Occipital lobe (tissue), 2 donors: ENCODE results near the gene TOX2. TPM values are rescaled to one million over a fixed set of nuclear protein-coding genes. Genes with fewer than 3 reads are reported as not detected.
"Not testable (repeated sequence)": the region's sequence is repeated elsewhere in the genome, so short reads cannot be mapped to it uniquely, and the experiment has no call there.

Experiments used
- DNase-seq: peaks from one replicate; lab custom pipeline; 2025; lab: John Stamatoyannopoulos, UW
- total RNA-seq: library from RNA; depleted of rRNA; stranded (reverse); fragments of >200 nt; gene quantifications from one replicate; pipeline ENCODE4 v1.2.3, GENCODE V29; 2014

The TOX2 gene
- total RNA-seq, 1 donor from 2014 or later: 0.31 TPM

GRCh38 chr20:44031001-44031574 is 116.4 kb downstream of the TOX2 start:
- DNase-seq: no peak

- DNase-seq: no peak
Measured at GRCh38 chr20:44031781-44032582, 117.3 kb downstream of the TOX2 start.

- no peak for DNase-seq
Measured at GRCh38 chr20:44032583-44033331, 118.1 kb downstream of the TOX2 start.

GRCh38 chr20:44033344-44033743 is 118.7 kb downstream of the TOX2 start:
- DNase-seq: no peak

GRCh38 chr20:44033873-44034272 is 119.2 kb downstream of the TOX2 start:
- no peak for DNase-seq

- no peak for DNase-seq
Measured at GRCh38 chr20:44034451-44034850, 119.8 kb downstream of the TOX2 start.

GRCh38 chr20:44034965-44035635 is 120.4 kb downstream of the TOX2 start:
- DNase-seq: no peak

- no peak for DNase-seq
Measured at GRCh38 chr20:44035924-44036323, 121.3 kb downstream of the TOX2 start.

- no peak for DNase-seq
Measured at GRCh38 chr20:44036441-44036840, 121.8 kb downstream of the TOX2 start.

- peak; percentile 91 for DNase-seq
Measured at GRCh38 chr20:44038681-44039123, 124.0 kb downstream of the TOX2 start.

GRCh38 chr20:44039147-44039546 is 124.5 kb downstream of the TOX2 start:
- no peak for DNase-seq

- DNase-seq: no peak
Measured at GRCh38 chr20:44039741-44040140, 125.1 kb downstream of the TOX2 start.

GRCh38 chr20:44040202-44040915 is 125.7 kb downstream of the TOX2 start:
- DNase-seq: no peak

GRCh38 chr20:44041001-44041400 is 126.3 kb downstream of the TOX2 start:
- DNase-seq: no peak

GRCh38 chr20:44044712-44045111 is 130.1 kb downstream of the TOX2 start:
- not testable (repeated sequence) for DNase-seq

GRCh38 chr20:44050327-44050726 is 135.7 kb downstream of the TOX2 start:
- no peak for DNase-seq

- no peak for DNase-seq
Measured at GRCh38 chr20:44050925-44051660, 136.4 kb downstream of the TOX2 start.

- no peak for DNase-seq
Measured at GRCh38 chr20:44051661-44052000, 137.0 kb downstream of the TOX2 start.

GRCh38 chr20:44052166-44052565 is 137.5 kb downstream of the TOX2 start:
- no peak for DNase-seq

- DNase-seq: no peak
Measured at GRCh38 chr20:44053046-44053445, 138.4 kb downstream of the TOX2 start.

GRCh38 chr20:44054118-44054517 is 139.5 kb downstream of the TOX2 start:
- DNase-seq: no peak
